ENCODE data around the gene TBXA2R.

TBXA2R gene

GRCh38 chr19:3604987-3605343 lies 1.7 kb downstream of the TBXA2R start:
- peak in 1 of 2 donors; percentile 87 for DNase-seq

GRCh38 chr19:3604227-3604986 lies 2.3 kb downstream of the TBXA2R start:
- Histone ChIP-seq H3K27ac (peak overlapping the region; percentile 96 to 97), H3K4me3 (peak overlapping the region; percentile 84 to 88), H3K27me3 (no peaks in the 10 kb centered on the region), H3K4me1 (peaks cover 0 to 87% (median 62%) of the 10 kb centered on the region in 4 donors), H3K36me3 (peaks cover 10 to 12% (median 11%) of the 10 kb centered on the region in 3 donors), H3K9me3 (no peaks in the 10 kb centered on the region)
- TF ChIP-seq, protein P1, sequence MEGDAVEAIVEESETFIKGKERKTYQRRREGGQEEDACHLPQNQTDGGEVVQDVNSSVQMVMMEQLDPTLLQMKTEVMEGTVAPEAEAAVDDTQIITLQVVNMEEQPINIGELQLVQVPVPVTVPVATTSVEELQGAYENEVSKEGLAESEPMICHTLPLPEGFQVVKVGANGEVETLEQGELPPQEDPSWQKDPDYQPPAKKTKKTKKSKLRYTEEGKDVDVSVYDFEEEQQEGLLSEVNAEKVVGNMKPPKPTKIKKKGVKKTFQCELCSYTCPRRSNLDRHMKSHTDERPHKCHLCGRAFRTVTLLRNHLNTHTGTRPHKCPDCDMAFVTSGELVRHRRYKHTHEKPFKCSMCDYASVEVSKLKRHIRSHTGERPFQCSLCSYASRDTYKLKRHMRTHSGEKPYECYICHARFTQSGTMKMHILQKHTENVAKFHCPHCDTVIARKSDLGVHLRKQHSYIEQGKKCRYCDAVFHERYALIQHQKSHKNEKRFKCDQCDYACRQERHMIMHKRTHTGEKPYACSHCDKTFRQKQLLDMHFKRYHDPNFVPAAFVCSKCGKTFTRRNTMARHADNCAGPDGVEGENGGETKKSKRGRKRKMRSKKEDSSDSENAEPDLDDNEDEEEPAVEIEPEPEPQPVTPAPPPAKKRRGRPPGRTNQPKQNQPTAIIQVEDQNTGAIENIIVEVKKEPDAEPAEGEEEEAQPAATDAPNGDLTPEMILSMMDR (IDR thresholded peaks at IDR 0.05): no peak
- DNase-seq: peak; percentile 74 to 96
- intact Hi-C loops (cut with DNase I; ENCODE audit: low total_unique reads): loop anchor here (10.0 kb wide), 1 partner anchor 140 kb away; no protein-coding TSS in a partner anchor

More at GRCh38 chr19:3604987-3605343, 1.7 kb downstream of the TBXA2R start:
- no peaks in the 10 kb centered on the region for H3K9me3 ChIP-seq
- H3K4me3 ChIP-seq: peak overlapping the region; percentile 84 to 88
- peak overlapping the region; percentile 96 to 97 for H3K27ac ChIP-seq
- H3K36me3 ChIP-seq: peaks cover 4 to 6% (median 6%) of the 10 kb centered on the region in 3 donors
- peaks cover 0 to 91% (median 65%) of the 10 kb centered on the region in 4 donors for H3K4me1 ChIP-seq
- TF ChIP-seq, protein P1 (IDR thresholded peaks at IDR 0.05): no peak
- intact Hi-C loops (cut with DNase I; ENCODE audit: low total_unique reads): loop anchor here (10.0 kb wide), 1 partner anchor 140 kb away; no protein-coding TSS in a partner anchor
- no peaks in the 10 kb centered on the region for H3K27me3 ChIP-seq

- peak; percentile 47 to 94 for DNase-seq
- peak overlapping the region; percentile 84 to 88 for H3K4me3 ChIP-seq
- H3K27ac ChIP-seq: peak overlapping the region; percentile 96 to 97
- intact Hi-C loops (cut with DNase I; ENCODE audit: low total_unique reads): loop anchor here (10.0 kb wide), 1 partner anchor 138 kb away; no protein-coding TSS in a partner anchor
- no peaks in the 10 kb centered on the region for H3K9me3 ChIP-seq
- H3K4me1 ChIP-seq: peaks cover 0 to 75% (median 50%) of the 10 kb centered on the region in 4 donors
- peaks cover 14 to 20% (median 16%) of the 10 kb centered on the region in 3 donors for H3K36me3 ChIP-seq
- no peaks in the 10 kb centered on the region for H3K27me3 ChIP-seq
- TF ChIP-seq, protein P1 (IDR thresholded peaks at IDR 0.05): no peak
These were observed 3.4 kb downstream of the TBXA2R start for GRCh38 chr19:3603121-3603811.

DNA sequence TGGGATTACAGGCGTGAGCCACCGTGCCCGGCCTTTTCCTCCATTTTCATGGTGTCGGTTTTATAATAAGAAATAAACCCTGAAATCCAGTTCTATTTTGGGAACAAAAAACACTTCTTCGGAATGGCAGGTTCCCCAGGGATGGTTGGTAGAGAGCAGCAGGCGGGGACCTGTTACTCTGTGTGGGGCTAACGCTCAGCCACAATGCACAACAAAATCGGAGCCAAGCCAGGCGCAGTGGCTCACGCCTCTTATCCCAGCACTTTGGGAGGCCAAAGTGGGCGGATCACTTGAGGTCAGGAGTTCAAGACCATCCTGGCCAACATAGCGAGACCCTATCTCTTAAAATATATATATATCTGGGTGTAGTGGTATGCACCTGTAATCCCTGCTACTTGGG lies 5.7 kb downstream of the TBXA2R start:
- intact Hi-C loops (cut with DNase I; ENCODE audit: low total_unique reads): loop anchor here (10.0 kb wide), 1 partner anchor 136 kb away; no protein-coding TSS in a partner anchor
- DNase-seq: peak in 1 of 2 donors; percentile 88
- peaks cover 27 to 37% (median 33%) of the 10 kb centered on the region in 3 donors for H3K36me3 ChIP-seq
- H3K4me3 ChIP-seq: no peak overlapping the region
- no peaks in the 10 kb centered on the region for H3K9me3 ChIP-seq
- peaks cover 0 to 57% (median 40%) of the 10 kb centered on the region in 4 donors for H3K4me1 ChIP-seq
- peak overlapping the region; percentile 96 to 97 for H3K27ac ChIP-seq
- no peaks in the 10 kb centered on the region for H3K27me3 ChIP-seq
- TF ChIP-seq, protein P1 (IDR thresholded peaks at IDR 0.05): no peak

GRCh38 chr19:3599776-3600187 lies 6.9 kb downstream of the TBXA2R start:
- intact Hi-C loops (cut with DNase I; ENCODE audit: low total_unique reads): loop anchor here (10.0 kb wide), 1 partner anchor 135 kb away; no protein-coding TSS in a partner anchor
- no peak for DNase-seq
- Histone ChIP-seq H3K36me3 (peaks cover 40 to 49% (median 46%) of the 10 kb centered on the region in 3 donors), H3K9me3 (no peaks in the 10 kb centered on the region), H3K27ac (peak overlapping the region; percentile 96 to 97), H3K4me3 (no peak overlapping the region), H3K27me3 (no peaks in the 10 kb centered on the region), H3K4me1 (peaks cover 0 to 52% (median 36%) of the 10 kb centered on the region in 4 donors)
- TF ChIP-seq, protein P1 (IDR thresholded peaks at IDR 0.05): no peak
